PC-9 (cell line): ENCODE results near the gene DMAP1.

Experiments
- EZH2 ChIP-seq: fragments of 200-600 bp; sonication (generic); IDR thresholded peaks from 2 replicates; pipeline ENCODE4 v1.8.0; 2017; ENCODE audit warnings: antibody characterized with exemption, low read depth
- TF ChIP-seq, protein P1 (sequence below): fragments of 200-600 bp; sonication (generic); conservative IDR thresholded peaks from 2 replicates; pipeline ENCODE4 v1.6.1; 2017; ENCODE audit warnings: mixed run types, antibody characterized with exemption, mild to moderate bottlenecking, moderate library complexity

- TF ChIP-seq, protein P1, sequence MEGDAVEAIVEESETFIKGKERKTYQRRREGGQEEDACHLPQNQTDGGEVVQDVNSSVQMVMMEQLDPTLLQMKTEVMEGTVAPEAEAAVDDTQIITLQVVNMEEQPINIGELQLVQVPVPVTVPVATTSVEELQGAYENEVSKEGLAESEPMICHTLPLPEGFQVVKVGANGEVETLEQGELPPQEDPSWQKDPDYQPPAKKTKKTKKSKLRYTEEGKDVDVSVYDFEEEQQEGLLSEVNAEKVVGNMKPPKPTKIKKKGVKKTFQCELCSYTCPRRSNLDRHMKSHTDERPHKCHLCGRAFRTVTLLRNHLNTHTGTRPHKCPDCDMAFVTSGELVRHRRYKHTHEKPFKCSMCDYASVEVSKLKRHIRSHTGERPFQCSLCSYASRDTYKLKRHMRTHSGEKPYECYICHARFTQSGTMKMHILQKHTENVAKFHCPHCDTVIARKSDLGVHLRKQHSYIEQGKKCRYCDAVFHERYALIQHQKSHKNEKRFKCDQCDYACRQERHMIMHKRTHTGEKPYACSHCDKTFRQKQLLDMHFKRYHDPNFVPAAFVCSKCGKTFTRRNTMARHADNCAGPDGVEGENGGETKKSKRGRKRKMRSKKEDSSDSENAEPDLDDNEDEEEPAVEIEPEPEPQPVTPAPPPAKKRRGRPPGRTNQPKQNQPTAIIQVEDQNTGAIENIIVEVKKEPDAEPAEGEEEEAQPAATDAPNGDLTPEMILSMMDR, result no peak
- TF ChIP-seq EZH2, result no peak
These were observed 24.6 kb downstream of the DMAP1 start for GRCh38 chr1:44237721-44238457.
